ENCODE results near the gene MSX1. TPM values are rescaled to one million over a fixed set of nuclear protein-coding genes. Genes with fewer than 3 reads are reported as not detected.
"Not testable (repeated sequence)": the region's sequence is repeated elsewhere in the genome, so short reads cannot be mapped to it uniquely, and the experiment has no call there.

Gene MSX1
- total RNA-seq, 1 experiment from 2014 or later = 4.7 TPM

- Histone ChIP-seq H3K27ac (ENCODE audit: low read depth, low read length, poor library complexity, severe bottlenecking) (no peak overlapping the region), H3K9me3 (ENCODE audit: low read depth, low read length, poor library complexity, severe bottlenecking) (no peaks in the 10 kb centered on the region), H3K27me3 (replicated peaks; ENCODE audit: insufficient read depth, low read depth, low read length, poor library complexity) (peaks cover 5% of the 10 kb centered on the region), H3K4me1 (ENCODE audit: insufficient read depth, low read length, poor library complexity, severe bottlenecking) (no peaks in the 10 kb centered on the region), H3K4me3 (ENCODE audit: low read depth, low read length, poor library complexity, severe bottlenecking) (no peak overlapping the region), H3K36me3 (ENCODE audit: insufficient read depth, low read length, poor library complexity, severe bottlenecking) (no peaks in the 10 kb centered on the region)
- intact Hi-C loops (cut with micrococcal nuclease; ENCODE audit: unreplicated experiment) = no loop called here
- BruUV-seq (replicated peaks) = no TSS peak
- no peak for TF ChIP-seq EZH2 (IDR thresholded peaks at IDR 0.05; ENCODE audit: borderline replicate concordance, low read depth, low read length, poor library complexity, severe bottlenecking)
- no peak for TF ChIP-seq CTCF (conservative IDR thresholded peaks at IDR 0.05; ENCODE audit: low read depth, low read length)
- ChIA-PET POLR2A (ENCODE audit: low non-redundant PET) (no interaction called here), CTCF (interaction anchor here (0.5 kb wide), 1 partner anchor 246 kb away, joined by 3 read pairs; no protein-coding TSS in a partner anchor)
- DNase-seq (ENCODE audit: low spot score) = no peak
Observed at GRCh38 chr4:4820261-4820660, 39.2 kb upstream of the MSX1 start.

- DNase-seq (ENCODE audit: low spot score) = no peak
- intact Hi-C loops (cut with micrococcal nuclease; ENCODE audit: unreplicated experiment) = no loop called here
- Histone ChIP-seq H3K4me1 (ENCODE audit: insufficient read depth, low read length, poor library complexity, severe bottlenecking) (no peaks in the 10 kb centered on the region), H3K36me3 (ENCODE audit: insufficient read depth, low read length, poor library complexity, severe bottlenecking) (no peaks in the 10 kb centered on the region), H3K27ac (ENCODE audit: low read depth, low read length, poor library complexity, severe bottlenecking) (no peak overlapping the region), H3K4me3 (ENCODE audit: low read depth, low read length, poor library complexity, severe bottlenecking) (no peak overlapping the region), H3K27me3 (replicated peaks; ENCODE audit: insufficient read depth, low read depth, low read length, poor library complexity) (peaks cover 5% of the 10 kb centered on the region), H3K9me3 (ENCODE audit: low read depth, low read length, poor library complexity, severe bottlenecking) (no peaks in the 10 kb centered on the region)
- ChIA-PET POLR2A (ENCODE audit: low non-redundant PET) (no interaction called here), CTCF (no interaction called here)
- TF ChIP-seq CTCF (conservative IDR thresholded peaks at IDR 0.05; ENCODE audit: low read depth, low read length) (no peak), EZH2 (IDR thresholded peaks at IDR 0.05; ENCODE audit: borderline replicate concordance, low read depth, low read length, poor library complexity, severe bottlenecking) (no peak)
- BruUV-seq (replicated peaks) = no TSS peak
Observed at GRCh38 chr4:4820739-4821138, 38.7 kb upstream of the MSX1 start.

GRCh38 chr4:4821577-4821976 lies 37.9 kb upstream of the MSX1 start:
- Histone ChIP-seq H3K27me3 (replicated peaks; ENCODE audit: insufficient read depth, low read depth, low read length, poor library complexity) (peaks cover 5% of the 10 kb centered on the region), H3K36me3 (ENCODE audit: insufficient read depth, low read length, poor library complexity, severe bottlenecking) (no peaks in the 10 kb centered on the region), H3K27ac (ENCODE audit: low read depth, low read length, poor library complexity, severe bottlenecking) (no peak overlapping the region), H3K9me3 (ENCODE audit: low read depth, low read length, poor library complexity, severe bottlenecking) (no peaks in the 10 kb centered on the region), H3K4me3 (ENCODE audit: low read depth, low read length, poor library complexity, severe bottlenecking) (no peak overlapping the region), H3K4me1 (ENCODE audit: insufficient read depth, low read length, poor library complexity, severe bottlenecking) (no peaks in the 10 kb centered on the region)
- BruUV-seq (replicated peaks) = no TSS peak
- POLR2A ChIA-PET (ENCODE audit: low non-redundant PET) = no interaction called here
- CTCF ChIA-PET = no interaction called here
- no peak for DNase-seq (ENCODE audit: low spot score)
- TF ChIP-seq CTCF (conservative IDR thresholded peaks at IDR 0.05; ENCODE audit: low read depth, low read length) (no peak), EZH2 (IDR thresholded peaks at IDR 0.05; ENCODE audit: borderline replicate concordance, low read depth, low read length, poor library complexity, severe bottlenecking) (no peak)
- intact Hi-C loops (cut with micrococcal nuclease; ENCODE audit: unreplicated experiment) = no loop called here

GRCh38 chr4:4822286-4822685 lies 37.2 kb upstream of the MSX1 start:
- BruUV-seq (replicated peaks); CTCF ChIA-PET: not testable (repeated sequence)

More at GRCh38 chr4:4822286-4822685, 37.2 kb upstream of the MSX1 start:
- H3K27ac ChIP-seq (ENCODE audit: low read depth, low read length, poor library complexity, severe bottlenecking); H3K27me3 ChIP-seq (replicated peaks; ENCODE audit: insufficient read depth, low read depth, low read length, poor library complexity); POLR2A ChIA-PET (ENCODE audit: low non-redundant PET); DNase-seq (ENCODE audit: low spot score); H3K36me3 ChIP-seq (ENCODE audit: insufficient read depth, low read length, poor library complexity, severe bottlenecking); intact Hi-C loops (cut with micrococcal nuclease; ENCODE audit: unreplicated experiment); H3K4me1 ChIP-seq (ENCODE audit: insufficient read depth, low read length, poor library complexity, severe bottlenecking); H3K9me3 ChIP-seq (ENCODE audit: low read depth, low read length, poor library complexity, severe bottlenecking); H3K4me3 ChIP-seq (ENCODE audit: low read depth, low read length, poor library complexity, severe bottlenecking): not testable (repeated sequence)
